Muscle of leg (tissue), 11 donors: ENCODE measurements around the gene ADAM8. TPM values are rescaled to one million over a fixed set of nuclear protein-coding genes. Genes with fewer than 3 reads are reported as not detected.
"Not testable (repeated sequence)": the region's sequence is repeated elsewhere in the genome, so short reads cannot be mapped to it uniquely, and the experiment has no call there.

Experiments used
- DNase-seq: peaks from one replicate; pipeline ENCODE4 v3.0.0; 2013
- H3K27ac ChIP-seq: one replicate; pipeline ENCODE4 v1.5.1; 2013; ENCODE audit warnings: mild to moderate bottlenecking, low read length, control low read depth
- H3K27me3 ChIP-seq: one replicate; pipeline ENCODE4 v1.6.1; 2013; ENCODE audit warnings: low read length; ENCODE audit not compliant: control insufficient read depth, insufficient read depth
- H3K36me3 ChIP-seq: one replicate; pipeline ENCODE4 v1.6.1; 2013; ENCODE audit warnings: low read length; ENCODE audit not compliant: control insufficient read depth, insufficient read depth
- H3K4me1 ChIP-seq: one replicate; pipeline ENCODE4 v1.6.1; 2013; ENCODE audit warnings: low read length; ENCODE audit not compliant: control insufficient read depth, insufficient read depth
- H3K4me3 ChIP-seq: one replicate; pipeline ENCODE4 v1.5.1; 2013; ENCODE audit warnings: low read length, control low read depth
- H3K9me3 ChIP-seq: replicated peaks from 2 replicates; pipeline ENCODE4 v1.6.1; 2013; ENCODE audit warnings: low read depth, low read length; ENCODE audit not compliant: control insufficient read depth
- WGBS: methylation state at CpG from one replicate; pipeline ENCODE4 v1.1.5; 2013; ENCODE audit warnings: missing lambda C conversion rate; ENCODE audit not compliant: insufficient coverage; 5-methylcytosine and 5-hydroxymethylcytosine counted together
- polyA plus RNA-seq, 8 donors: library from polyadenylated mRNA; unstranded; fragments of 120-200 nt; gene quantifications; one replicate each; pipeline versions ENCODE4 v1.2.1 to v1.2.3, GENCODE V29; 2013; ENCODE audit warnings: inconsistent platforms in 1 of 8, low replicate concordance in 1 of 8; ENCODE audit not compliant: insufficient read length in 8 of 8, insufficient read depth in 1 of 8
- total RNA-seq: library from RNA; stranded (reverse); fragments of 120-200 nt; gene quantifications from one replicate; pipeline ENCODE4 v1.2.4, GENCODE V29; 2013

The ADAM8 gene
- total and polyA plus RNA-seq, 9 donors: 1.4 to 3.0 (median 1.9) TPM

DNA sequence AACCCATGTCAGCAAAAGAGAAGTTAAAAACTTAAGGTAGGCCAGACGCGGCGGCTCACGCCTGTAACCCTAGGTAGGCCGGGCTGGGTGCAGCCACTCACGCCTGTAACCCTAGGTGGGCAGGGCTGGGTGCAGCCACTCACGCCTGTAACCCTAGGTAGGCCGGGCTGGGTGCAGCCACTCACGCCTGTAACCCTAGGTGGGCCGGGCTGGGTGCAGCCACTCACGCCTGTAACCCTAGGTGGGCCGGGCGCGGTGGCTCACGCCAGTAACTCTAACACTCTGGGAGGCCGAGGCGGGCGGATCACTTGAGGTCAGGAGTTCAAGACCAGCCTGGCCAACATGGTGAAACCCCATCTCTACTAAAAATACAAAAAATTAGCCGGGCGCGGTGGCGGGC lies 54.9 kb downstream of the ADAM8 start:
- not testable (repeated sequence) for H3K36me3 ChIP-seq, H3K27ac ChIP-seq, DNase-seq, H3K9me3 ChIP-seq, H3K4me1 ChIP-seq, H3K4me3 ChIP-seq
- WGBS: 84% methylated on average over 11 of the region's 22 CpGs
- H3K27me3 ChIP-seq: peaks cover 60% of the 10 kb centered on the region

DNA sequence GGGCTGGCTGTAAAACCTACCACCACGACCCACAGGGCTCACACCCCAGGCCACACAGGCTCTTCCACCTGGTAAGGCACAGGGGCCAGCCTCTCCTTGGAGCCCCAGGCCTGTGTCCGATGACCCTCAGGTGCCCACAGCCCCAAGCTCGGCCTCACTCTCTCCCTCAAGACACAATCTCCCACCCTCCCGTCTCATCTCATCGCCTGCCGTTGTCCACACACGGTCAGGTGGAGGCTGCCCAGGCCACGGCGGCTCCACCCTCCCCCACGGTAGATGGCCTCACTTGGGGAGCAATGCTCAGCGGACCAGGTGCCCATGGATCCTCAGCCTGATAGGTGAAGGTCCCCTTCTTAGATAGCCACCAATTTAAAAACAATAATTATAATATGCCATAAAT lies 55.3 kb downstream of the ADAM8 start:
- H3K4me3 ChIP-seq: no peak overlapping the region
- H3K36me3 ChIP-seq: no peaks in the 10 kb centered on the region
- DNase-seq: no peak
- no peaks in the 10 kb centered on the region for H3K9me3 ChIP-seq
- H3K27me3 ChIP-seq: peaks cover 56% of the 10 kb centered on the region
- H3K4me1 ChIP-seq: no peaks in the 10 kb centered on the region
- WGBS: 90% methylated on average over 2 of the region's 11 CpGs
- no peak overlapping the region for H3K27ac ChIP-seq

DNA sequence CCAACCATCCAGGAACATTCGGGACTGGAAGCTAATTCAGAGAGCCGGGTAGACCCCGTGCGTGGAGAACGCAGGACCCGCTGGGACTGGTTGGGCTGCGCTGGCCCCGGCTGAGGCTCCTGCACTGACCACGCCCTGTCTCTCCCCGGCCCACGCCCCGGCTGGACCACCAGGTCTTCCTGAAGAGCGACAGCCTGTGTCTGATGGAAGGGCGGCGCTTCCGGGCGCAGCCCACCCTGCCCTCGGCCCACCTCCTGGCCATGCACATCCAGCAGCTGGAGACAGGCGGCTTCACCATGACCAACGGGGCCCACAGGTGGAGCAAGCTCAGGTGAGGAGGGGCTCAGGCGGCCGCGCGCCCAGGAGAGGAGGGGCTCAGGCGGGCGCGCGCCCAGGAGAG lies 56.9 kb downstream of the ADAM8 start:
- H3K27ac ChIP-seq: no peak overlapping the region
- WGBS: 5% methylated on average over 22 of the region's 28 CpGs

DNA sequence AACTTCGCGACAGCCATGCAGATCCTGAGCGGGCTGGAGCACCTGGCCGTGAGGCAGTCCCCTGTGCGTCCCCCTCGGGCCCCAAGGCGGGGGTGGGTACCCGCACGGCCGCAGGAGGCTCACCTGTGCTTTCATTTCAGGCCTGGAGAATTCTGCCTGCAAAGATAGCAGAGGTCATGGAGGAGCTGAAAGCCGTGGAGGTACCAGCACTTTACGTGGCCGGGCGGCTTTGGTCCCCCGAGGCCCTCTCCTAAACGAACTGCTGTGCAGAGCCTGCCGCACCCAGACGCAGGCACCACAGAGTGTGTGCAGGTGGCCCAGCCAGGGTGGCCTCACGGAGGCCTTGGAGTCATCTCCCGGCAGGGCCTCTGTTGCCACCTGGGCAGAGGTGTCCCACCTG lies 57.8 kb downstream of the ADAM8 start:
- 69% methylated on average over 20 of the region's 20 CpGs for WGBS
- Histone ChIP-seq H3K4me3 (no peak overlapping the region), H3K36me3 (no peaks in the 10 kb centered on the region), H3K4me1 (no peaks in the 10 kb centered on the region), H3K27me3 (peaks cover 33% of the 10 kb centered on the region), H3K27ac (no peak overlapping the region), H3K9me3 (no peaks in the 10 kb centered on the region)
- DNase-seq: no peak

More for the DNA sequence above, 56.9 kb downstream of the ADAM8 start:
- Histone ChIP-seq H3K9me3 (no peaks in the 10 kb centered on the region), H3K27me3 (peaks cover 42% of the 10 kb centered on the region), H3K36me3 (no peaks in the 10 kb centered on the region), H3K4me1 (no peaks in the 10 kb centered on the region), H3K4me3 (no peak overlapping the region)
- DNase-seq: no peak

DNA sequence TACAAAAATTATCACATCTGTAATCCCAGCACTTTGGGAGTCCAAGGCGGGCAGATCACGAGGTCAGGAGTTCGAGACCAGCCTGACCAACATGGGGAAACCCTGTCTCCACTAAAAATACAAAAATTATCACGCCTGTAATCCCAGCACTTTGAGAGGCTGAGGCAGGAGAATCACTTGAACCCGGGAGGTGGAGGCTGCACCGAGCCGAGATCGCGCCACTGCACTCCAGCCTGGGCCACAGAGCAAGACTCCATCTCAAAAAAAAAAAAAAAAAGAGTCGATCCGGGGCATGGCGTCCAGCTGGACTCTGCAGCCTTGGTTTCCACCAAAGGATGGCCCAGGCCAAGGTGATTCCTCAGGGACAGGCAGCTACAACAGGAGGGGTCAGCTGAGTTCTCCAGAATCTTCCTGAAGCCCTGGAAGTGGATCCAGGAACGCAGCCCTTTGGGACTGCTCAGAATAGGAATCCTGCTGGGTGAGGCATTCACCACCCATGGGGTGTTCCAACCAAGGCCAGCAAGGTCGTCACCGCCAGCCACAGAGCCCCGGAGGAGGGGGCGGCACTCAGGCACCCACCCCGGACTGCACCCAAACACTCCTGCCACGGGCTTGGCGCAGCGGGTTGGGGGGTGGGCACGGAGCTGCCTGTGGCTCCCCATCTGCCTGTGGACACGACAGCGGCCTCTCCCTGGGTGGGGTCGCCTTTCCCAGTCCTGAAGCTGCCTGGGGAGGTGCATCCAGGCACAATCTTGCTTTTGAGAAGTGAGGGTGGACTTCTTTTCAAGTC lies 58.7 kb downstream of the ADAM8 start:
- Histone ChIP-seq H3K4me3 (no peak overlapping the region), H3K9me3 (no peaks in the 10 kb centered on the region), H3K36me3 (no peaks in the 10 kb centered on the region), H3K27me3 (peaks cover 30% of the 10 kb centered on the region), H3K27ac (no peak overlapping the region), H3K4me1 (no peaks in the 10 kb centered on the region)
- no peak for DNase-seq
- WGBS: 83% methylated on average over 19 of the region's 25 CpGs

DNA sequence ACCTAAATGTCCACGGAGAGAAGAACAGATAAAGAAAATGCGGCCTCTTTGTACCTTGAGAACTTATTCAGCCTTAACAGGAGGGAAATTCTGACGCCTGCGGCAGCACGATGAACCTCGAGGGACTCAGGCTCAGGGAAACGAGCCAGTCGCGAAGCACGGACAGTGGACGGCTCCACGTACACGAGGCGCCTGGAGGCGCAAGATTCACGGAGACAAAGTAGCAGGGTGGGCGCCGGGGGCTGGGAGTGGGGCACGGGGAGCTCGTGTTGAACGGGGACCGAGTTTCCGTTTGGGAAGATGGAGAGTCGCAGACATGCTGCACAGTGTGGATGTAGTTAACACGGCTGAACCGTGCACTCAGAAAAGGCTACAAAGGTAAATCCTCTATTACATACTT lies 59.9 kb downstream of the ADAM8 start:
- 69% methylated on average over 11 of the region's 26 CpGs for WGBS
- H3K9me3 ChIP-seq: no peaks in the 10 kb centered on the region
- H3K27me3 ChIP-seq: peaks cover 28% of the 10 kb centered on the region
- no peaks in the 10 kb centered on the region for H3K4me1 ChIP-seq
- H3K4me3 ChIP-seq: no peak overlapping the region
- no peak for DNase-seq
- H3K27ac ChIP-seq: no peak overlapping the region
- no peaks in the 10 kb centered on the region for H3K36me3 ChIP-seq

DNA sequence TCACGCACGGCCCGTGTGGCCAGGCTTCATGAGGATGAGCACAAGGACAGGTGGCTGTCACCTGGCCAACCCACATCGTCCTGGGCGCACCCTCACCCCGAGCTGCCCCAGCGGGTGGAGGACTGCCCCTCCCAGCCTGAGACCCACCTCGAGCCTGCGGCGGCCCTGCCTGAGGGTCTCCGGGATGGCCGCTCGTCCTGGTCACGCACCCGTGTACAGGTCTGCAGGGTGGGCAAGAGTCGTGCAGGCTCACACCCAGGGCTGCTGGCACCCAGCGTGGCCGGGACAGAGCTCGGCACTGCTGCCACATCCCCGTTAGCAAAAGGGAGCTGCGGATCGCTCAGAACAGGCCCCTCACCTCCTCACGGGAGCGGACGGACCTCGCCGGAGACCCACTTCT lies 61.1 kb downstream of the ADAM8 start:
- Histone ChIP-seq H3K4me1 (no peaks in the 10 kb centered on the region), H3K4me3 (no peak overlapping the region), H3K27ac (no peak overlapping the region), H3K36me3 (no peaks in the 10 kb centered on the region), H3K9me3 (no peaks in the 10 kb centered on the region), H3K27me3 (peaks cover 21% of the 10 kb centered on the region)
- no peak for DNase-seq
- 86% methylated on average over 27 of the region's 27 CpGs for WGBS

DNA sequence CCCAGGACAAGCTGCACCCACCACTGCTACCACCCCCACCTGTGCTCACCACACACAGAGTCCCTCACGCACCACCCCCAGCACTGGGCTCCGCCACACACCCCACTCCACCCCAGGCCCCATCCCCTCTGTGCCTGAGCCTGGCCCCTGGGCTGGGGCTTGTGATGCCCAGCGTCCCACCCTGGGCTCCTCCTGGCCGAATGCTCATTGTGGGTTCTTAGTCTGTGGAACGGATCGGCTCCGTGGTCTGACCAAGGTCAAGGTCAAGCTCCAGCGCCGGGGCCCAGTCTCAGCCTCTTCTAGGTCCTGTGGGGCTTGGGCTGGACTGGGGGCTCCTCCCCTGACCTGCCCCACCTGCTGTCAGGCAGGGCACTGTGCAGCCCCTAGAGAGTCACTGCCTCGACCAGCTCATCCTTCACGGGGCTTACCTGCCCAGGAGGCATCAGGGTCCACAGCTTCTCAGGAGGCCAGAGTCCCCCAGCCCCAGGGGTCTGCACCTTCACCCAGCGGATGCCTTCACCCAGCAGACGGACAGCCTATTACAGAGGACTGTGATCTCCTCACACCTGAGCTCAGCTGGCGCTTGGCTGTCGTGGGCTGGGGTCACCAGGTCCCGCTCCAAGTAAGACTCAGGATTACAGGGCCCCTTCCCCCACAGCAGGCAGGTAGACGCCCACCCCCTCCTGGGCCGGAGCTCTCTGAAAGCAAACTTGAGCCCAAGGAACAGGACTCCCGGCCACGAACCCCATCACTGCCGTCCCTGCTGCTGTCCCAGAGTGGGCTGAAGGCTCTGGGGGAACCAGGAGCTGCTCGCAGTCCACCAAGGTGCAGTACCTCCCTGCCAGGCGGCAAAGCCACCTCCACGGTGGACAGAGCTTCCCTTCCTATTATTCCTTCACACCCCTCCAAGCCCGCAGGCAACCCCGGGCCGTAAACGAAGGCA lies 61.9 kb downstream of the ADAM8 start:
- no peaks in the 10 kb centered on the region for H3K4me1 ChIP-seq
- no peak overlapping the region for H3K27ac ChIP-seq
- 64% methylated on average over 25 of the region's 28 CpGs for WGBS
- no peak for DNase-seq
- peaks cover 20% of the 10 kb centered on the region for H3K27me3 ChIP-seq
- H3K36me3 ChIP-seq: no peaks in the 10 kb centered on the region
- no peaks in the 10 kb centered on the region for H3K9me3 ChIP-seq
- H3K4me3 ChIP-seq: no peak overlapping the region

DNA sequence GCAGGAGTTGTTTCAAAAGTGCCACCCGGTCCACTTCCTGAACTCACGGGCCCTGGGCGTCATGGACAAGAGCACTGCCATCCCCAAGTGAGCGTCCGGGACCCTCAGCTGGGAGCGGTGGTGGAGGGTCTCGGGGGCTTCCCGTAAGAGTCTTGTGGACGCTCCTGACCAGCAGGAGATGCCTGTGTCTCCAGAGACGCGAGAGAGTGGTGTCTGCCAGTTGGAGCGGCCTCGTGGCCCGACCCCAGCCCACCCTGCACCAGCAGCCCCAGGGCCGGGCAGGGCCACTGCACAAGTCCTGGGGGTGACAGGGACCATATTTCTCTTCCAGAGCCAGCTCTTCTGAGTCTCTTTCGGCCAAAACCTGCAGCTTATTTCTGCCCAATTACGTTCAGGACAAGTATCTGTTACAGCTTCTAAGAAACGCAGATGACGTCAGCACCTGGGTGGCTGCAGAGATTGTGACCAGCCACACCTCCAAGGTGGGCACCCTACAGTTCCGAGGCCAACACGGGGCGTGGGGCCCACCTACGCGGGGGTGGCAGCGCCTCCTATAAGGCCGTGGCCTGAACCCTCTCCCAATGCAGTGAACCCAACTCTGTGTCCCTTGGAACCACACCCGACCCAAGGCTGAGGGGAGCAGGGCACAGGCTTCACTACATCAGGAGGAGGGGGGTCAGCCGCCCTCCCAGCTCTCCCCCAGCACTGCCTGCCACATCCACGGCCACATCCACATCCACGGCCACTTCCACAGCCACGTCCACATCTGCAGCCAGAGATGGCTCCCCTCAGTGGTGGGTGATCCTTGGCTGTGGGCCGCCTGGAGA lies 62.8 kb downstream of the ADAM8 start:
- no peak for DNase-seq
- H3K4me1 ChIP-seq: no peaks in the 10 kb centered on the region
- H3K9me3 ChIP-seq: no peaks in the 10 kb centered on the region
- no peak overlapping the region for H3K4me3 ChIP-seq
- peaks cover 11% of the 10 kb centered on the region for H3K27me3 ChIP-seq
- H3K36me3 ChIP-seq: no peaks in the 10 kb centered on the region
- WGBS: 86% methylated on average over 30 of the region's 32 CpGs
- H3K27ac ChIP-seq: no peak overlapping the region
